Body of pancreas (tissue), 4 donors: Measurements from ENCODE around the gene DOK5.

ENCODE experiments used
- CTCF ChIP-seq, 7 experiments: fragments of 450-650 bp in 4 of 7; fragments of 200-600 bp in 3 of 7; sonication (generic) in 3 of 7; IDR thresholded peaks; one replicate each; pipeline ENCODE4 v1.5.1; 2016 to 2019; ENCODE audit warnings: antibody characterized with exemption in 7 of 7
- POLR2A ChIP-seq, 3 donors: fragments of 450-650 bp; IDR thresholded peaks; one replicate each; pipeline ENCODE4 v1.6.1; 2016; ENCODE audit warnings: antibody characterized with exemption in 3 of 3, mild to moderate bottlenecking in 2 of 3

GRCh38 chr20:54572665-54573435 is 97.5 kb downstream of the DOK5 start:
- TF ChIP-seq CTCF (IDR thresholded peaks at IDR 0.05) (no peak), POLR2A (IDR thresholded peaks at IDR 0.05) (no peak)
